G401.6 (cell line): Measurements from ENCODE around the gene ATXN2.

Experiments
- FAIRE-seq: peaks from 2 replicates; lab custom pipeline; 2012; peaks lifted over from hg19 to GRCh38; lab: Jason Lieb, UNC

Gene ATXN2

GRCh38 chr12:111448846-111449790, 150.0 kb downstream of the ATXN2 start:
- no peak for FAIRE-seq

DNA sequence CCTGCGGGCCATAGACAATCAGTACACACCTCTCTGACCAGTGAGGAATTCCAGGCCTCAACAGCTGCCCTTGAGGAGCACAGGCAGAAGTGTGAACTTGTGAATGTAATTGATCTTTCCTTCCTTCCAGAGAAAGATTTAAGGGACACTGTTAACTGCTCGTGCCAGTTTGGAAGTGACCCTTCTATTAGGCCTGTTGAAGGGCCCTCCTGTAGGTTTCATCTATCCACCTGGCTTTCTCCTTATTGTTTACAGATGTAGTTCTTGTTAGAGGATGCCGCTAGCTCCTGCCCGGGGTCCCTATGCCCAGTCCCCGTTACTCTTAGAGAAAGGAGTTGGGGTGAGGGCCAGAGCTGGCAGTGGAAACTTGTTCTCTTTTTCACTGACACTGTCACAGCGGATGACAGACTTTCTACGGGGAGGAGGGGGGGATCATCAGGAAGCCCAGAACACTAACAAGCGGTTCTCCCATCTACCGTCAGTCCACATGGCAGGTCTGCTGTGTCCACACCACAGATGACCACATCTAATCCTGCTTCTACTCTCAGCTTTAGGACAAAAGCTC, 150.8 kb downstream of the ATXN2 start:
- FAIRE-seq: no peak

DNA sequence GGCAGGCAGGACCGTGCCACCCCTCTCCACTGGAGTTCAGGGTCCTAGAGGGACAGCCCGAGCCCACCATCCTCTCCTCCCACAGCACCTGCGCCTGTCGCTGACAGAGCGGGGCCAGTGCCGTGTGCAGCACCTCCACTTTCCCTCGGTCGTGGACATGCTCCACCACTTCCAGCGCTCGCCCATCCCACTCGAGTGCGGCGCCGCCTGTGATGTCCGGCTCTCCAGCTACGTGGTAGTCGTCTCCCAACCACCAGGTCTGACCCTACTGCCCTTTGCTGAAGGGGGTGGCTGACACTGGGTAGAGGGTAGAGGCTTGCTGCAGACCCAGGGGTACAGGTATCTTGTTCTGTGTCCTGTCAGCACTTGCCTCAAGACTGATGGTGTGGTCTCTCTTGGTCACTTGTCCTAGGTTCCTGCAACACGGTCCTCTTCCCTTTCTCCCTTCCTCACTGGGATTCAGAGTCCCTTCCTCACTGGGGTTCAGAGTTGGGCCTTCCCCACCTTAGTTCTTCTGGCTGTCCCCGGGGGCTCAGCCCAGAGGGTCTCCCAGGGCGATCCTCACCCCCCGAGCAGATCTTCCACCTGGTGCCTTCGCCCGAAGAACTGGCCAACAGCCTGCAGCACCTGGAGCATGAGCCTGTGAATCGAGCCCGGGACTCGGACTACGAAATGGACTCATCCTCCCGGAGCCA, 151.4 kb downstream of the ATXN2 start:
- FAIRE-seq: no peak

GRCh38 chr12:111446631-111447570, 152.2 kb downstream of the ATXN2 start:
- no peak for FAIRE-seq

DNA sequence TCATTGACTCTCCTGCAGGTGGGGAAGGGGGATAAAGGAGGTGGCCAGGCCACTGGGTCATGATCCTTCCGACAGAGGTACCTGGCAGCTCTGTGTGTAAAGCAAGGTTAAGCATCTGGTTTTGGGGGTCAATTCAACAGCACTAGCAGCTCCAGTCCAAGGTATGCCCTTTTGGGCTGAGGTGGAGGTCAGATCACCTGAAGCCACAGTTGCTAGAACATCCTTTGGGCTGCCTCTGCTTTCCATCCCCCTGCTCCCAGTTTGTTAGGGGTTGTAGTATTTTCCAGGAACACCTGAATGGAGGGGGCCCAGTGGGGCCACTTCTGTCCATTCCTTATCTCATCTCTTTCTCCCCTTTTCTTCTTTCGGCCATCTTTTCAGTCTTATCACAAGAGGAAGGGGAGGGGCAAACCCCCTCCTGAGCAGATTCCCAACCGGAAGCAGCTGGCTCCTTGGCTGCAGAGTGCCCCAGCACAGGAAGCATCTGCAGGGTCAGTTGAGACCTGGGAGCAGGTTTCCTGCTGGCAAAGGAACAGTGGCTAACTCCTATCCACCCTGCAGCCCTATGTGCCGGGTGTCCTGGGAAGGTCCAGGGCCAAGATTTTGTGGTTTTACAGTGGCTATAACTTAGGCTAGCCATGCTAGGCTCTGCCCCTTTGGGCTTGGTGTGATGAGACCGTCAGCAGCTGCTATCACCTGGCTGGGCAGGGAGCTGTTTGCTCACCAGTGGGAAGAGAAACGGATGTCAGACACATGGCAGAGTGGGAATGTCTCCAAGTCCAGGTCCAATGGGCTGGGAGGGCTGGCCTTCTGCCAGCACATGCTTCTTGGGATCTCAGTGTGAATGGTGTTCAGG, 153.2 kb downstream of the ATXN2 start:
- FAIRE-seq: no peak

- no peak for FAIRE-seq
These were observed 154.0 kb downstream of the ATXN2 start for GRCh38 chr12:111444925-111445725.

DNA sequence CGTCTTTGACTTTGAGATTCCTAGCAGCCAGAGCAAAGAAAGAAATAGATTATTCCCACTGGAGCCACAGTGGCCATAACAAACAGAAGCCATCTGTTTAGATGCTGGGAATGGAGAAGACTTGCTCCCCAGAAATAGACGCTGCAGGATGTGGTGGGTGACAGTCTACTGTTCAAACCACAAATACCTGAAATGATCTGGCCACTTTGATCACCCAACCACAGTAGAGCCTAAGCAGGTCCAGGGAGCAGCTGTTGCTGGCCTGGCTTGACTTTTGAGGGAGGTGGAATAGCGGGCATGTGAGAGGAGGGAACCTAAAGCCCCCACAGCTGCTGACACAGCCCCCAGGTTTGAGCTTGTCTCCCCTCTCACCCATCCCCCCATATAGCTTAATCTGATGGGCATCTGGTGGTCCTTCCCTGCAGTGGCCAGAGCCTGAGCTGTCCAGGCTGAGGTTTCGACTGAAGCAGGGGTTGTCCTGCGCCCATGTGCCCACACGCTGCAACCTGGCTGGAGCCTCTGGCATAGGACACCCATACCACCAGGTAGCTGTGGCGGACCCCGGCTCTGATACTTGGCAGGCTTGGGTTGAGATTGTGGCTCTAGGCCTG, 154.7 kb downstream of the ATXN2 start:
- no peak for FAIRE-seq

DNA sequence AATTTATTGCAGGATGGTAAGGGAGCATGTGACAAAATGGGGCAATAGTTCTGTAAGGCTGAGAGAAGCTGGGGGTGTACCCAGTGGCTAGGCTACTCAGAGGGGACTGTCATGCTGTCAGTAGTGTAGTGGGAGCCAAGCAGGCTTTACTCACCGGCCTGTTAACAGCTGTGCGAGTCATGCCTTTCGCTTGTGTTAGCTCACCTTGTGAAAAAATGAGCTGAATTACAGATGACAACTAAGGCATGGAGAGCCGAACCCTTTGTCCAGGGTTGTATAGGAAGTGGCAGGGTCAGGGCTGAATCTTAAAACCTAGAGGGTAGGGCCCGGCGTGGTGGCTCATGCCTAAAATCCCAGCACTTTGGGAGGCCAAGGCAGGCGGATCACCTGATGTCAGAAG, 155.5 kb downstream of the ATXN2 start:
- no peak for FAIRE-seq

GRCh38 chr12:111443086-111443485, 156.0 kb downstream of the ATXN2 start:
- no peak for FAIRE-seq

DNA sequence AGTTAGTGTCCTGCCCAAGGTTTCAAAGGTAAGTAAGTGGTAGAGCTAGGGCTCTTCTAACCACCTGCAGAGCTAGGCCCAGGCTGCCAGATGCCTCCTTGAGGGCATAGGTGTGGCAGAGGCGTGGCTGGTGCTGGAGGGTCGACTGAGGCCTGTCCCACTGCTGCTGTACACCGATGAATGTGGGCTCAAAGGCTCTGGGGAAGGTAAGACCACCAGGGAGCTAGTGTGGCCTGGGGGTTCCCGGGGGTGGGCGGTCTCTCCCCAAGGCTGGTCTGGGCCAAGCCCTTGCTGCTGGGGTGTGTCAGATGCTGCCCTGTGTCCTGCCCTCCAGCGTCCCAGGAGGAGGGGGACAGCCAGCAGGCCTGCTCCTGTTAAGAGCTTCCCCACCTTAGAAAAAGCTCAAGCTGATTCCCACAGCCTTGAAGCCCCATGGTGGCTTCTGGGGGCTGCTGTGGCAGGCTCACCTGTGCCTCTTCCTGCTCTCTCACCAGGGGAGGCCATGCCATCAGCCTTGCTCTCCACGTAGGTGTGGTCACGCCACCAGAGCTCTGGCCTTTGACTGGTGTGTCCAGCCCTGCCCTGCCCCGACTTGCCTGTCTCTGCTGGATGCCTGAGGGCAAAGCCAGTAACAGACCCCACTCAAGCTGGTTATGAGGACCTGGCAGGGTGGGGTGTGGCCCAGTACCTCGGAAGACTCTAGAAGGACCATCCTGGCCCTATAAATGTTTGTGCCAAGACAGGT, 156.6 kb downstream of the ATXN2 start:
- no peak for FAIRE-seq

DNA sequence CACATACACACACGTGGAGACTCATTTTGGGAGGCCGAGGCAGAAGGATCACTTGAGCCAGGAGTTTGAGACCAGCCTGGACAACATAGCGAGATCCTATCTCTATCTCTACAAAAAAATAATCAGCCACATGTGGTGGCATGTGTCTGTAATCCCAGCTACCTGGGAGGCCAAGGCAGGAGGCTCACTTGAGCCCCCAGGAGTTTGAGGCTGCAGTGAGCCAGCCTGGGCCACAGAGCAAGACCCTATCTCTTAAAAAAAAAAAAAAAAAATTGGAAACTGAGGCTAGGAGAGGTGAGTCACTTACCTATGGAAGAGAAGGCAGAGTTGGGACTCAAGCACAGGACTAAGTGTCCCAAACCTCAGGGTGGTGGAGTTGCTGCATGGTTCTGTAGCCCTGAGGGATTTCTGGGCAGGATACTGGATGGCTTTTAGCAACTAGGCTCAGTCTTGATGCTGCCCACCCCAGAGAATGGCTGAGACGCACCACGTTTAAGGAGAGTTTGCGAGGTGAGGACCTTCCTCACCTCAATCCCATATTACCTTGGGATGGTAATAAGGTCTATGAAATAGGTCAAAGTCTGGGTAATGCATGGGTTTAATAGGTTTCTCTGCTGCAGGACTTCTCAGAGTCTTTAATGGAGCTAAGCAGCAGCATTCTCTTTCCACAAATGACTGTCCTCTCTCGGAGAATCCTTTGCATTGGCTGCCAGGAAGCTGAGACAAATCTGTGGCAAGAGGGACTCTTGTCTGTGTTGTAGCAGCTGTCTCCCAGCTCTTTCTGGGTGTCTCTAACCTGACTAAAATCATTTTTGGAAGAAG, 157.8 kb downstream of the ATXN2 start:
- no peak for FAIRE-seq

- FAIRE-seq: no peak
These were observed 158.5 kb downstream of the ATXN2 start for GRCh38 chr12:111440631-111441030.

- no peak for FAIRE-seq
These were observed 159.0 kb downstream of the ATXN2 start for GRCh38 chr12:111440152-111440551.

DNA sequence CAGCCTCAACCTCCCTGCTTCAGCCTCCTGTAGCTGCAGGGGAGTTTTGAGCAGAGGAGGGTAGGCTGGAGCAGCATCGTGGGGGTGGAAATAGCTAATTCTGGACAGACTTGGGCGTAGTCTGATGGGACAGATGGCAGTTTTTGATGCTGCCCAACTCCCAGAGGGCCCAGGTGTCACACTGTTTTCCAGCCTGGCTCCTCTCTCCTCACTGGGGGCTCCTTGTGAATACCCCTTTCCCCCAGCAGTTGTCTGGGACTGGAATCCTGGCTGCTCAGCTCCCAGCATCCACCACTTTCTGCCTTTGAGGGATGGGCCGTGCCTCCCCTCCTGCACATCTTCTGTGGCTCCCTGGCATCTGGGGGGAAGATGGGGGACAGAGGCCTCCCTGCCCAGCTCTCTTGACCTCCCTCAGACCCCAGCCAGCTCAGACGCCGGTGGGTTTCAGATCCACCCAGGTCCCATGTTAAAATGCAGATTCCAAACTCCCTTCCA, 159.4 kb downstream of the ATXN2 start:
- FAIRE-seq: no peak

DNA sequence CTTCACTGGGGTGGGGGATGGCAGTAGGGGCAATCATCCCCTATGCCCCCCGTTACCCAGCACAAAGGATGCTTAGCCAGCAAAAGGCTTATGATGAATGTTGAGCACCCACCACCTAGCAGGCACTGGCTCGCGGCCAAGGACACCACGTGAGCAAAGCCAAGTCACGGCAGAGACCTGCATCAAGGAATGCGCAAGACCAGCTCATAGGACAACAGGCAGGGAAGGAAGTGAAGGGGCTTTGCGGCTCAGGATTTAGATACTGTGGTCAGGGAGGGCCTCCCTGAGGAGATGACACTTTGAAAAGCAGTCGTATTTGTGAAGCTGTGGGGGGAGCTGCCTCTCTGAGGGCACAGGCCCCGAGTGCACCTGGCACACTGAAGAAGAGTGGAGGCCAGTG, 160.6 kb downstream of the ATXN2 start:
- no peak for FAIRE-seq

DNA sequence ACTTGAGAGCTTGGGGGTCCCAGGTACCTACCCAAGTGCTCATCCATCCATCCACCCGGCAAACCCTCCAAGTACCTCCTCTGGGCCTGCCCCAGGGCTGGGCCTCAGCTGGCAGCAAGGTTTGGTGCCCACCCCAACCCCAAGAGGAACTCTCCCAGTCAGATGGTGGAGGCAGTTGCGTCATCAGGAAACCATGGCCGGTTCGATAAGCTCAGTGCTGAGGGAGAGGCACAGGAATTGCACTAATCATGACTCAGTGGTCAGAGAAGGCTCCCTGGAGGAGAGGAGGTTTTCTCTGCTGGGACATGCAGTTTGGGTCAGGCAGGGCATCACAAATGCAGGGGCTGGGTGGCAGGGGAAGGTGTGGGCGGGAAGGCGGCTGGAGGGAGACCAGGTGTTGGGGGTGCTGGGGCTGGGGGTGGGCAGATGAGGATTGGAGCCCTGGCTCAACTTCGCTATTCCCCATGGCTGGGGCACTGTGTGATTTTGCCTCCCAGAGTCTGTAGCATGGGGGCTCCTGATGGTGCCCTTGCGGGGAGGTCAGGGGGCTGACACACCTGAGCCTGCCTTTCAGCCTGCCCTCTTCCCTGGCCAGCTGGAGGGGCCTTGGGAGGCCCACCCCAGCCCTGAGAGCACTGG, 161.2 kb downstream of the ATXN2 start:
- FAIRE-seq: no peak

- FAIRE-seq: no peak
These were observed 162.3 kb downstream of the ATXN2 start for GRCh38 chr12:111436811-111437210.
